NCI-H128 (cell line): Measurements from ENCODE around the gene MYH9.
"Not testable (repeated sequence)": the region's sequence is repeated elsewhere in the genome, so short reads cannot be mapped to it uniquely, and the experiment has no call there.

Experiments
- DNase-seq: peaks from one replicate; lab custom pipeline; 2025; ENCODE audit not compliant: unreplicated experiment; lab: John Stamatoyannopoulos, UW

The MYH9 gene

GRCh38 chr22:36387959-36388726 is at the start of gene MYH9:
MYH9 (minus strand) TSS chr22:36387967; CDS start chr22:36349236, 38,731 bp downstream.
- peak; percentile 93 for DNase-seq

GRCh38 chr22:36435516-36436415 is 48.0 kb upstream of the MYH9 start:
- DNase-seq, result no peak

GRCh38 chr22:36433318-36434231 is 45.8 kb upstream of the MYH9 start:
- DNase-seq, result peak; percentile 30

GRCh38 chr22:36432592-36433317 is 45.0 kb upstream of the MYH9 start:
- DNase-seq, result no peak

DNA sequence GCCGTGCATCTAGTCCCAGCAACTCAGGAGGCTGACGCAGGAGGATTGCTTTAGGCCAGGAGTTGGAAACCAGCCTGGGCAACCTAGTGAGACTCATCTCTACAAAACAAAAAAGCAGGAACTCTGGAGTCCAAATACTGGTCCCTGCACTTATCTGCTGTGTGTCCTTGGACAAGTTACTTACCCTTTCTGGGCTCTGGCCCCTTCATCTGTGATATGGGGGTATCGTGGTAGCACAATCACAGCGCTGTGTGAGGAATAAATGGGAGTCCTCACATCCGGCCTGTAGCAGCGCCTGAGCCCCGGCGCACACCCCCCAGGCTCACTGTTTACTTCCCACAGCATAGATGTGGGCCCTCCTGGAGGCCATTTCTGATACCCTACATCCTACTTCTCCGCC is 44.2 kb upstream of the MYH9 start:
- DNase-seq, result no peak

GRCh38 chr22:36430863-36431262 is 43.1 kb upstream of the MYH9 start:
- no peak for DNase-seq

DNA sequence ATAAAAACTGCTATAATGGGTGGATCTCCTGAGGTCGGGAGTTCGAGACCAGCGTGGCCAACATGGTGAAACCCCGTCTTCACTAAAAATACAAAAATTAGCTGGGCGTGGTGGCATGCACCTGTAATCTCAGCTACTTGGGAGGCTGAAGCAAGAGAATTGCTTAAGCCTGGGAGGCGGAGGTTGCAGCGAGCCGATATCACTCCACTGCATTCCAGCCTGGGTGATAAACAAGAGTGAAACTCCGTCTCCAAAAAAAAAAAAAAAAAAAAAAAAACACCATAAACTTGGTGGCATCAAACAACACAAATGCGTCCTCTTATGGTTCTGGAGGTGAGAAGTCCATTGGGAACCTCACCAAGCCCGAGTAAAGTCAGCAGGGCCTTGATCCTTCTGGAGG is 40.2 kb upstream of the MYH9 start:
- DNase-seq, result not testable (repeated sequence)

DNA sequence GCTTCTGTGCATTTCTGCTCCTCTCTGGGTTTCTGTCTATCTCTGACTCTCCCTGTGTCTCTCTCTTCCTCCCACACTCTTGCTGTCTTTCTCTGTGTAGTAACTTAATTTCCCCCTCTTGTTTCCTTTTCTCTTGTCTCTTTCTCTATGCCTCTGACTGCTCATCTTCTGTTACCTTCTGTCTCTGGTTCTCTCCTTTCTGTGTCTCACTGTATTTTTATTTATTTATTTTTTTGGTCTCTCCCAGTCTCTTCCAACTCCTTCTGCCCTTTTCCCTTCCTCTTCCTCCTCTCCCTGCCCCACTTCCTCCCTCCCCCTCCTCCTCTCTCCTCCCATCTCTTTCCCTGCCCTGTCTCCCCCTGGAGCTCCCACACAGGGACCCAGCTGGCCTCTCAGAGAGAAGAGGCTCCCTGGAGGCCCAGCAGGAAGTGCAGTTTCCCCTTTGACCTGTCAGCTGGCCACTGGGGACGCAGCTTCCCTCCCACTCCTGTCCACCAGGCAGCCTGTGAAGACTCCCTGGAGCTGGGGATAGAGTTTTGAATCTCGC is 38.3 kb upstream of the MYH9 start:
- DNase-seq, result no peak

GRCh38 chr22:36424901-36425579 is 37.3 kb upstream of the MYH9 start:
- no peak for DNase-seq

DNA sequence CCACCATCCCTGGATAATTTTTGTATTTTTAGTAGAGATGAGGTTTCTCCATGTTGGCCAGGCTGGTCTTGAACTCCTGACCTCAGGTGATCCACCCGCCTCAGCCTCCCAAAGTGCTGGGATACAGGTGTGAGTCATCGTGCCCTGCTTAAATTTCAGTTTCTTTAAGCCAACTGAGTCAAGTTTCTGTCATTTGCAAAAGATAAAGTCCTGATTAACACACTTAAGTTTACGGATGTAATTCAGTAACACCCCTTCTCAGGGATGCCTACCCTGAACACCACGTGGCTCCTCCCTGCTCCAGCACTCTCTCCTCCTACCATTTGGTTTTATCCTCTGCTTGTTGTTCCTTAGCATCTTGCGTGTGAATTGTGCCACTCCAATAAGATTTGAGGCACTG is 36.7 kb upstream of the MYH9 start:
- not testable (repeated sequence) for DNase-seq

DNA sequence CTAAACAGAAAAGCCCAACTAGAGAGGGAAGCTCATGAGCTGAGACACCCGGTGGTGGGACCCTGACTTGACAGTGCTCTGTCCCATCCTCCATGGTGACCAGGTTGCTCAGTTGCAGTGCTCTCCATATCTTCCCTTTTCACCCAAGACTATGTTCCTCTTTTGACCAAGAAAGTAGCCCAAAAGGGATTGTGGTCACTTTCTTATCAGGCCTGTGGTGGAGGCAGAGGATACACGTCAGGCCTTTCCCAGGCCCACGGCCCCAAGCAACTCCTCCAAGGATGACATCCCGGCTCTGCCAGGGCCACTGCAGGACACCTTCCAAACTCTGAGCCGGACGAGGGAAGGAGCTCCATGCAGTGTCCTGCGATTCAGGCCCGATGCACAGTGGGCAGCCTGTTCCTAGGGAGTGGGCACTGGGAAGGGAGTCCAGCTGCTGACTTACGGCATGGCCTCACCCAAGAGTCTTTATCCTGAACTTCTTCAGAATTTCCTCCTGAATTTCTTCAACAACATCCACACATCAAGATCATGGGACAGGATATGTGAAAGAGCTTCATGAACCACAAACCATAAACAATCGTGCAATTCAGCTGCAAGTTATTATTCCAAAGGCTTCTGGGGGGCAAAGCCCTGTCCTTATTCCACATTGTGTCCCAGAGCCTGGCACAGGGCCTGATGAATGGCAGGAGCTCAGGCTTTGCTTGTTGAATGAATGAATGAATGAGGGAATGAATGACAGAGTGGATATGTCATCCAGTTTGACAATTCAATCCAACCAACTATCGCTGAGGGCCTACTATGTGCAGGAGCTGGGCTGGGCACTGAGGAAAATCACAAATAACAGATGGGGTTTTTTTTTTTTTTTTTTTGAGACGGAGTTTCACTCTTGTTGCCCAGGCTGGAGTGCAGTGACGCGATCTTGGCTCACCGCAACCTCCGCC is 36.0 kb upstream of the MYH9 start:
- DNase-seq, result no peak

GRCh38 chr22:36422287-36423014 is 34.7 kb upstream of the MYH9 start:
- DNase-seq, result no peak

DNA sequence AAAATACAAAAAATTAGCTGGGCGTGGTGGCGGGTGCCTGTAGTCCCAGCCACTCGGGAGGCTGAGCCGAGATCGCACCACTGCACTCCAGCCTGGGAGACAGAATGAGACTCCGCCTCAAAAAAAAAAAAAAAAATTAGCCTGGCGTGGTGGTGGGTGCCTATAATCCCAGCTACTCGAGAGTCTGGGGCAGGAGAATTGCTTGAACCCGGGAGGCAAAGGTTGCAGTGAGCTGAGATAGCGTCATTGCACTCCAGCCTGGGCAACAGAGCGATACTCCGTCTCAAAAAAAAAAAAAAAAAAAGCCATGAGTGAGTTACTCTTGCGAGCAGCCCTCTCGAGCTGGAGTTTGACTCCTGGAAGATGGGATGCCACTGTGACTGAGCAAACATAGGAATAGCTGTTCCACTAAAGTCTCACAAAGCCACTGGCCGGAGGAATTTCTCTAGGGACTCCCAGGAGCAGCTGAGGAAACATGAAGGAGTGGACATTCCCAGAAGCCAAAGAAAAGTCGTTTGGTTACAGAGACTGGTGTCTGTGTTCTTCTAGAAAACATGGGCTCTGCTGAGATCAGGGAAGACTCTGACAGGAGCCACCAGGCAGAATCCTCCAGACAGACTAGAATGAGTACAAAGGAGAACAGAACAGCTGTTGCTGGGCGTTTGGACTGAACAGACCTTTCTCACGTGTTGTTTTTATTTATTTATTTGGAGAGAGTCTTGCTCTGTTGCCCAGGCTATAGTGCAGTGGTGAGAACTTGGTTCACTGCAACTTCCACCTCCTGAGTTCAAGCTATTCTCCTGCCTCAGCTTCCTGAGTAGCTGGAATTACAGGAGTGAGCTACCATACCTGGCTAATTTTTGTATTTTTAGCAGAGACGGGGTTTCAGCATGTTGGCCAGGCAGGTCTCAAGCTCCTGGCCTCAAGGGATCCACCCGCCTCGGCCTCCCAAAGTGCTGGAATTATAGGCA is 32.4 kb upstream of the MYH9 start:
- DNase-seq, result no peak

GRCh38 chr22:36419177-36419911 is 31.6 kb upstream of the MYH9 start:
- no peak for DNase-seq

DNA sequence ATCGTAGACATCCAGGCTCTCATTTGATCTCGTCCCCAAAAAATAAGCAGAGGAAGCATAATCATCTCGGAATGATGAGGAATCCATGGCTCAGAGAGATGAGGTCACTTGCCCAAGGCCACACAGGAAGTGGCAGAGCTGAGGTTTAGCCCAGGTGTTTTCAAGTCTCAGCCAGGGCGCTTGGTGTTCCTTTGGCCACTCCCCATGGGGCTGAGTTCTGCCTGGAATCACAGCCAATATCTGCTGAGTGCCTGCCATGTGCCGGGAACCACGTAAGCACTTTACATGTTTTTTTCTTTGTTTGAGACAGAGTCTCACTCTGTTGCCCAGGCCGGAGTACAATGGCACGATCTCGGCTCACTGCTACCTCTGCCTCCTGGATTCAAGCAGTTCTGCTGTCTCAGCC is 29.5 kb upstream of the MYH9 start:
- DNase-seq, result no peak
